ENCODE results near the gene SLC44A5. TPM values are rescaled to one million over a fixed set of nuclear protein-coding genes. Genes with fewer than 3 reads are reported as not detected.

The SLC44A5 gene
- total RNA-seq, 1 donor from 2014 or later, result 1.7 TPM

GRCh38 chr1:75588779-75589475 is 22.0 kb downstream of the SLC44A5 start:
- no peak for DNase-seq

- no peak for DNase-seq
Observed at GRCh38 chr1:75587692-75588091, 23.2 kb downstream of the SLC44A5 start.

- DNase-seq, result peak; percentile 22
Observed at GRCh38 chr1:75583282-75583681, 27.6 kb downstream of the SLC44A5 start.

- DNase-seq, result peak; percentile 66
Observed at GRCh38 chr1:75582725-75583261, 28.1 kb downstream of the SLC44A5 start.

- peak; percentile 86 for DNase-seq
Observed at GRCh38 chr1:75579046-75579445, 31.9 kb downstream of the SLC44A5 start.

- no peak for DNase-seq
Observed at GRCh38 chr1:75575837-75576236, 35.1 kb downstream of the SLC44A5 start.

GRCh38 chr1:75567191-75567590 is 43.7 kb downstream of the SLC44A5 start:
- no peak for DNase-seq

GRCh38 chr1:75559800-75560199 is 51.1 kb downstream of the SLC44A5 start:
- DNase-seq, result no peak

- no peak for DNase-seq
Observed at GRCh38 chr1:75559136-75559535, 51.8 kb downstream of the SLC44A5 start.

- no peak for DNase-seq
Observed at GRCh38 chr1:75554870-75555269, 56.0 kb downstream of the SLC44A5 start.

GRCh38 chr1:75554181-75554580 is 56.7 kb downstream of the SLC44A5 start:
- DNase-seq, result no peak

GRCh38 chr1:75550559-75550958 is 60.4 kb downstream of the SLC44A5 start:
- peak; percentile 33 for DNase-seq

- peak; percentile 70 for DNase-seq
Observed at GRCh38 chr1:75548721-75549480, 62.0 kb downstream of the SLC44A5 start.

- DNase-seq, result no peak
Observed at GRCh38 chr1:75543705-75544104, 67.2 kb downstream of the SLC44A5 start.

GRCh38 chr1:75542818-75543570 is 67.9 kb downstream of the SLC44A5 start:
- peak; percentile 61 for DNase-seq

- DNase-seq, result peak; percentile 69
Observed at GRCh38 chr1:75539230-75540116, 71.4 kb downstream of the SLC44A5 start.

GRCh38 chr1:75533085-75533484 is 77.8 kb downstream of the SLC44A5 start:
- no peak for DNase-seq

- no peak for DNase-seq
Observed at GRCh38 chr1:75531570-75531969, 79.3 kb downstream of the SLC44A5 start.

GRCh38 chr1:75529488-75529887 is 81.4 kb downstream of the SLC44A5 start:
- no peak for DNase-seq

GRCh38 chr1:75528001-75528400 is 82.9 kb downstream of the SLC44A5 start:
- DNase-seq, result no peak

- peak; percentile 68 for DNase-seq
Observed at GRCh38 chr1:75522389-75522788, 88.5 kb downstream of the SLC44A5 start.

GRCh38 chr1:75521658-75522057 is 89.3 kb downstream of the SLC44A5 start:
- peak; percentile 12 for DNase-seq

All from dermis blood vessel endothelial cell (primary cell).